Measurements from ENCODE around the gene TMEM69. TPM values are rescaled to one million over a fixed set of nuclear protein-coding genes. Genes with fewer than 3 reads are reported as not detected.
"Not testable (repeated sequence)": the region's sequence is repeated elsewhere in the genome, so short reads cannot be mapped to it uniquely, and the experiment has no call there.

The TMEM69 gene
- total RNA-seq, 2 experiments from 2014 or later, result 41.3 to 43.8 TPM

- POLR2A ChIA-PET, result interaction anchor here (0.6 to 0.7 kb wide), 3 partner anchors 12 to 994 kb away, joined by 3 to 8 read pairs (median 4); no protein-coding TSS in a partner anchor
Measured at GRCh38 chr1:45676553-45676952, 11.4 kb upstream of the TMEM69 start.

GRCh38 chr1:45677751-45678245 is 10.2 kb upstream of the TMEM69 start:
- CTCF ChIA-PET, result no interaction called here
- POLR2A ChIA-PET, result interaction anchor here (0.9 kb wide), 1 partner anchor 8 kb away, joined by 3 read pairs; the partner anchor contains the start of gene GPBP1L1

More at GRCh38 chr1:45676553-45676952, 11.4 kb upstream of the TMEM69 start:
- CTCF ChIA-PET, result interaction anchor here (1.0 kb wide), 1 partner anchor 149 kb away, joined by 4 read pairs; no protein-coding TSS in a partner anchor

- CTCF ChIA-PET, result no interaction called here
- POLR2A ChIA-PET, result no interaction called here
Measured at GRCh38 chr1:45678489-45678888, 9.5 kb upstream of the TMEM69 start.

GRCh38 chr1:45679123-45679522 is 8.9 kb upstream of the TMEM69 start:
- CTCF ChIA-PET, result no interaction called here
- POLR2A ChIA-PET, result no interaction called here

- POLR2A ChIA-PET, result interaction anchor here (0.6 kb wide), 1 partner anchor 30 kb away, joined by 4 read pairs; no protein-coding TSS in a partner anchor
- CTCF ChIA-PET, result no interaction called here
Measured at GRCh38 chr1:45682942-45683341, 5.0 kb upstream of the TMEM69 start.

GRCh38 chr1:45684402-45684801 is 3.6 kb upstream of the TMEM69 start:
- ChIA-PET POLR2A (no interaction called here), CTCF (interaction anchor here (0.6 kb wide), 1 partner anchor 72 kb away, joined by 3 read pairs; no protein-coding TSS in a partner anchor)

- CTCF ChIA-PET, result interaction anchor here (0.6 to 1.3 kb wide), 2 partner anchors 29 to 174 kb away, joined by 3 to 5 read pairs; no protein-coding TSS in a partner anchor
Measured at GRCh38 chr1:45685308-45686014, 2.5 kb upstream of the TMEM69 start.

GRCh38 chr1:45686015-45686287 is 2.0 kb upstream of the TMEM69 start:
- ChIA-PET CTCF (interaction anchor here (0.6 to 1.3 kb wide), 2 partner anchors 30 to 174 kb away, joined by 3 to 5 read pairs; no protein-coding TSS in a partner anchor), POLR2A (interaction anchor here (0.5 to 2.0 kb wide), 8 partner anchors 8 to 164 kb away, joined by 3 to 10 read pairs (median 3); partner anchors contain the start of gene PRDX1)

More at GRCh38 chr1:45685308-45686014, 2.5 kb upstream of the TMEM69 start:
- POLR2A ChIA-PET, result interaction anchor here (0.6 to 2.0 kb wide), 6 partner anchors 9 to 164 kb away, joined by 3 to 8 read pairs (median 3); partner anchors contain the start of gene PRDX1

GRCh38 chr1:45686288-45687013 is 1.5 kb upstream of the TMEM69 start, which contains the start of gene GPBP1L1:
GPBP1L1 (minus strand) TSS chr1:45686533; CDS start chr1:45659087, 27,446 bp downstream.
- POLR2A ChIA-PET, result interaction anchor here (0.5 to 2.0 kb wide), 7 partner anchors 8 to 165 kb away, joined by 3 to 10 read pairs (median 3); partner anchors contain the start of gene PRDX1
- CTCF ChIA-PET, result interaction anchor here (0.6 to 1.3 kb wide), 2 partner anchors 30 to 173 kb away, joined by 3 to 5 read pairs; no protein-coding TSS in a partner anchor

GRCh38 chr1:45687014-45687753 is 797 bp upstream of the TMEM69 start:
- ChIA-PET CTCF (no interaction called here), POLR2A (interaction anchor here (2.0 kb wide), 2 partner anchors 32 to 165 kb away, joined by 8 read pairs; partner anchors contain the start of gene PRDX1)

- CTCF ChIA-PET, result not testable (repeated sequence)
- POLR2A ChIA-PET, result interaction anchor here (1.4 kb wide), 1 partner anchor 8 kb away, joined by 3 read pairs; the partner anchor contains the start of gene GPBP1L1
Measured at GRCh38 chr1:45693811-45694210, 5.8 kb downstream of the TMEM69 start.

GRCh38 chr1:45694823-45695222 is 6.8 kb downstream of the TMEM69 start:
- CTCF ChIA-PET, result interaction anchor here (0.5 to 0.6 kb wide), 3 partner anchors 14 to 392 kb away, joined by 3 to 4 read pairs (median 3); no protein-coding TSS in a partner anchor
- POLR2A ChIA-PET, result interaction anchor here (0.6 to 1.4 kb wide), 2 partner anchors 9 to 602 kb away, joined by 3 read pairs; partner anchors contain the start of gene GPBP1L1

- CTCF ChIA-PET, result no interaction called here
Measured at GRCh38 chr1:45704637-45705036, 16.7 kb downstream of the TMEM69 start.

GRCh38 chr1:45713711-45714110 is 25.7 kb downstream of the TMEM69 start:
- CTCF ChIA-PET, result no interaction called here

More at GRCh38 chr1:45704637-45705036, 16.7 kb downstream of the TMEM69 start:
- POLR2A ChIA-PET, result no interaction called here

GRCh38 chr1:45716700-45717099 is 28.7 kb downstream of the TMEM69 start:
- ChIA-PET CTCF (no interaction called here), POLR2A (no interaction called here)

More at GRCh38 chr1:45713711-45714110, 25.7 kb downstream of the TMEM69 start:
- POLR2A ChIA-PET, result no interaction called here

- CTCF ChIA-PET, result interaction anchor here (0.7 kb wide), 1 partner anchor 360 kb away, joined by 5 read pairs; no protein-coding TSS in a partner anchor
- POLR2A ChIA-PET, result not testable (repeated sequence)
Measured at GRCh38 chr1:45717386-45717785, 29.4 kb downstream of the TMEM69 start.

- ChIA-PET POLR2A (no interaction called here), CTCF (no interaction called here)
Measured at GRCh38 chr1:45718289-45718688, 30.3 kb downstream of the TMEM69 start.

GRCh38 chr1:45721207-45721606 is 33.2 kb downstream of the TMEM69 start:
- ChIA-PET POLR2A (interaction anchor here (0.6 kb wide), 1 partner anchor 14 kb away, joined by 8 read pairs; no protein-coding TSS in a partner anchor), CTCF (no interaction called here)

- CTCF ChIA-PET, result no interaction called here
- POLR2A ChIA-PET, result no interaction called here
Measured at GRCh38 chr1:45722809-45723208, 34.8 kb downstream of the TMEM69 start.

Measured in activated CD8-positive, alpha-beta memory T cell treated with anti-CD3 and anti-CD28 coated beads for 36 hours (primary cell).